ENCODE measurements around the gene NXPH4.

GRCh38 chr12:57169969-57170368 lies 46.6 kb upstream of the NXPH4 start:
- no peak for TF ChIP-seq POLR2A (IDR thresholded peaks at IDR 0.05)
- TF ChIP-seq EP300 (IDR thresholded peaks at IDR 0.05): no peak
- no peak for TF ChIP-seq CTCF (IDR thresholded peaks at IDR 0.05)
- TF ChIP-seq POLR2AphosphoS5 (IDR thresholded peaks at IDR 0.05): no peak
